ENCODE measurements around the gene GEMIN5.

GEMIN5 gene

GRCh38 chr5:154900066-154900465 is 37.9 kb downstream of the GEMIN5 start:
- no peaks in the 10 kb centered on the region for H3K27me3 ChIP-seq (replicated peaks in 2 of 5; ENCODE audit: control insufficient read depth in 4 of 5, insufficient read depth in 5 of 5, low read length in 4 of 5)
- H3K27ac ChIP-seq (ENCODE audit: insufficient read depth in 1 of 2, low read depth in 1 of 2, low read length in 2 of 2, poor library complexity in 1 of 2, severe bottlenecking in 2 of 2) = no peak overlapping the region
- CTCF ChIA-PET = interaction anchor here (1.1 to 1.3 kb wide), 3 partner anchors 9 to 17 kb away, joined by 3 read pairs; no protein-coding TSS in a partner anchor
- POLR2A ChIA-PET = no interaction called here
- no CpG with 5 or more reads among the region's 1 CpG for WGBS (ENCODE audit: insufficient coverage)
- no peak for DNase-seq
- peaks cover 11 to 90% (median 66%) of the 10 kb centered on the region in 4 experiments for H3K36me3 ChIP-seq (ENCODE audit: control insufficient read depth in 4 of 4, insufficient read depth in 4 of 4, low read length in 3 of 4)
- no peaks in the 10 kb centered on the region for H3K4me1 ChIP-seq (ENCODE audit: control extremely low read depth in 1 of 4, control insufficient read depth in 4 of 4, insufficient read depth in 4 of 4, low read length in 3 of 4)
- no peak overlapping the region for H3K4me3 ChIP-seq (ENCODE audit: control insufficient read depth in 1 of 7, extremely low read depth in 1 of 7, insufficient read depth in 4 of 7, low read depth in 2 of 7, low read length in 6 of 7)
- H3K9me3 ChIP-seq (ENCODE audit: control extremely low read depth in 1 of 5, control insufficient read depth in 4 of 5, insufficient read depth in 2 of 5, low read depth in 1 of 5, low read length in 4 of 5) = no peaks in the 10 kb centered on the region

- Histone ChIP-seq H3K4me1 (ENCODE audit: control extremely low read depth in 1 of 4, control insufficient read depth in 4 of 4, insufficient read depth in 4 of 4, low read length in 3 of 4) (no peaks in the 10 kb centered on the region), H3K4me3 (ENCODE audit: control insufficient read depth in 1 of 7, extremely low read depth in 1 of 7, insufficient read depth in 4 of 7, low read depth in 2 of 7, low read length in 6 of 7) (no peak overlapping the region), H3K36me3 (ENCODE audit: control insufficient read depth in 4 of 4, insufficient read depth in 4 of 4, low read length in 3 of 4) (peaks cover 11 to 87% (median 63%) of the 10 kb centered on the region in 4 experiments), H3K9me3 (ENCODE audit: control extremely low read depth in 1 of 5, control insufficient read depth in 4 of 5, insufficient read depth in 2 of 5, low read depth in 1 of 5, low read length in 4 of 5) (no peaks in the 10 kb centered on the region), H3K27me3 (replicated peaks in 2 of 5; ENCODE audit: control insufficient read depth in 4 of 5, insufficient read depth in 5 of 5, low read length in 4 of 5) (no peaks in the 10 kb centered on the region), H3K27ac (ENCODE audit: insufficient read depth in 1 of 2, low read depth in 1 of 2, low read length in 2 of 2, poor library complexity in 1 of 2, severe bottlenecking in 2 of 2) (no peak overlapping the region)
- CTCF ChIA-PET = no interaction called here
- POLR2A ChIA-PET = interaction anchor here (0.6 kb wide), 1 partner anchor 23 kb away, joined by 3 read pairs; no protein-coding TSS in a partner anchor
- 100% methylated on average over 6 of the region's 9 CpGs for WGBS (ENCODE audit: insufficient coverage)
- DNase-seq = no peak
Measured at GRCh38 chr5:154899151-154899816, 38.7 kb downstream of the GEMIN5 start.

- 100% methylated on average over 2 of the region's 4 CpGs for WGBS (ENCODE audit: insufficient coverage)
- no peak for DNase-seq
- H3K36me3 ChIP-seq (ENCODE audit: control insufficient read depth in 4 of 4, insufficient read depth in 4 of 4, low read length in 3 of 4) = peaks cover 10 to 89% (median 60%) of the 10 kb centered on the region in 4 experiments
- H3K9me3 ChIP-seq (ENCODE audit: control extremely low read depth in 1 of 5, control insufficient read depth in 4 of 5, insufficient read depth in 2 of 5, low read depth in 1 of 5, low read length in 4 of 5) = no peaks in the 10 kb centered on the region
- H3K27ac ChIP-seq (ENCODE audit: insufficient read depth in 1 of 2, low read depth in 1 of 2, low read length in 2 of 2, poor library complexity in 1 of 2, severe bottlenecking in 2 of 2) = no peak overlapping the region
- CTCF ChIA-PET = interaction anchor here (1.6 kb wide), 1 partner anchor 11 kb away, joined by 4 read pairs; no protein-coding TSS in a partner anchor
- no peaks in the 10 kb centered on the region for H3K4me1 ChIP-seq (ENCODE audit: control extremely low read depth in 1 of 4, control insufficient read depth in 4 of 4, insufficient read depth in 4 of 4, low read length in 3 of 4)
- H3K4me3 ChIP-seq (ENCODE audit: control insufficient read depth in 1 of 7, extremely low read depth in 1 of 7, insufficient read depth in 4 of 7, low read depth in 2 of 7, low read length in 6 of 7) = no peak overlapping the region
- POLR2A ChIA-PET = no interaction called here
- no peaks in the 10 kb centered on the region for H3K27me3 ChIP-seq (replicated peaks in 2 of 5; ENCODE audit: control insufficient read depth in 4 of 5, insufficient read depth in 5 of 5, low read length in 4 of 5)
Measured at GRCh38 chr5:154898210-154898609, 39.8 kb downstream of the GEMIN5 start.

GRCh38 chr5:154896562-154897165 is 41.3 kb downstream of the GEMIN5 start:
- H3K4me3 ChIP-seq (ENCODE audit: control insufficient read depth in 1 of 7, extremely low read depth in 1 of 7, insufficient read depth in 4 of 7, low read depth in 2 of 7, low read length in 6 of 7) = no peak overlapping the region
- no peaks in the 10 kb centered on the region for H3K27me3 ChIP-seq (replicated peaks in 2 of 5; ENCODE audit: control insufficient read depth in 4 of 5, insufficient read depth in 5 of 5, low read length in 4 of 5)
- H3K36me3 ChIP-seq (ENCODE audit: control insufficient read depth in 4 of 4, insufficient read depth in 4 of 4, low read length in 3 of 4) = peaks cover 7 to 85% (median 59%) of the 10 kb centered on the region in 4 experiments
- H3K4me1 ChIP-seq (ENCODE audit: control extremely low read depth in 1 of 4, control insufficient read depth in 4 of 4, insufficient read depth in 4 of 4, low read length in 3 of 4) = no peaks in the 10 kb centered on the region
- ChIA-PET CTCF (interaction anchor here (0.9 to 1.8 kb wide), 4 partner anchors 9 to 23 kb away, joined by 3 to 4 read pairs (median 4); no protein-coding TSS in a partner anchor), POLR2A (no interaction called here)
- no peak overlapping the region for H3K27ac ChIP-seq (ENCODE audit: insufficient read depth in 1 of 2, low read depth in 1 of 2, low read length in 2 of 2, poor library complexity in 1 of 2, severe bottlenecking in 2 of 2)
- no peak for DNase-seq
- H3K9me3 ChIP-seq (ENCODE audit: control extremely low read depth in 1 of 5, control insufficient read depth in 4 of 5, insufficient read depth in 2 of 5, low read depth in 1 of 5, low read length in 4 of 5) = no peaks in the 10 kb centered on the region

- no peak for DNase-seq
- no peaks in the 10 kb centered on the region for H3K4me1 ChIP-seq (ENCODE audit: control extremely low read depth in 1 of 4, control insufficient read depth in 4 of 4, insufficient read depth in 4 of 4, low read length in 3 of 4)
- WGBS (ENCODE audit: insufficient coverage) = 96% methylated on average over 9 of the region's 14 CpGs
- peaks cover 13 to 85% (median 60%) of the 10 kb centered on the region in 4 experiments for H3K36me3 ChIP-seq (ENCODE audit: control insufficient read depth in 4 of 4, insufficient read depth in 4 of 4, low read length in 3 of 4)
- POLR2A ChIA-PET = no interaction called here
- H3K9me3 ChIP-seq (ENCODE audit: control extremely low read depth in 1 of 5, control insufficient read depth in 4 of 5, insufficient read depth in 2 of 5, low read depth in 1 of 5, low read length in 4 of 5) = no peaks in the 10 kb centered on the region
- no peaks in the 10 kb centered on the region for H3K27me3 ChIP-seq (replicated peaks in 2 of 5; ENCODE audit: control insufficient read depth in 4 of 5, insufficient read depth in 5 of 5, low read length in 4 of 5)
- no peak overlapping the region for H3K27ac ChIP-seq (ENCODE audit: insufficient read depth in 1 of 2, low read depth in 1 of 2, low read length in 2 of 2, poor library complexity in 1 of 2, severe bottlenecking in 2 of 2)
- no peak overlapping the region for H3K4me3 ChIP-seq (ENCODE audit: control insufficient read depth in 1 of 7, extremely low read depth in 1 of 7, insufficient read depth in 4 of 7, low read depth in 2 of 7, low read length in 6 of 7)
- CTCF ChIA-PET = interaction anchor here (1.0 to 1.8 kb wide), 2 partner anchors 10 to 13 kb away, joined by 3 to 4 read pairs; no protein-coding TSS in a partner anchor
Measured at GRCh38 chr5:154895606-154896561, 42.1 kb downstream of the GEMIN5 start.

- no peak overlapping the region for H3K4me3 ChIP-seq (ENCODE audit: control insufficient read depth in 1 of 7, extremely low read depth in 1 of 7, insufficient read depth in 4 of 7, low read depth in 2 of 7, low read length in 6 of 7)
- ChIA-PET POLR2A (interaction anchor here (0.6 kb wide), 1 partner anchor 29 kb away, joined by 4 read pairs; no protein-coding TSS in a partner anchor), CTCF (interaction anchor here (0.7 to 2.3 kb wide), 3 partner anchors 11 to 24 kb away, joined by 3 to 8 read pairs (median 3); no protein-coding TSS in a partner anchor)
- peaks cover 13 to 84% (median 55%) of the 10 kb centered on the region in 4 experiments for H3K36me3 ChIP-seq (ENCODE audit: control insufficient read depth in 4 of 4, insufficient read depth in 4 of 4, low read length in 3 of 4)
- 100% methylated on average over 1 of the region's 5 CpGs for WGBS (ENCODE audit: insufficient coverage)
- H3K9me3 ChIP-seq (ENCODE audit: control extremely low read depth in 1 of 5, control insufficient read depth in 4 of 5, insufficient read depth in 2 of 5, low read depth in 1 of 5, low read length in 4 of 5) = peaks cover 0 to 4% (median 1%) of the 10 kb centered on the region in 5 experiments
- no peak overlapping the region for H3K27ac ChIP-seq (ENCODE audit: insufficient read depth in 1 of 2, low read depth in 1 of 2, low read length in 2 of 2, poor library complexity in 1 of 2, severe bottlenecking in 2 of 2)
- no peak for DNase-seq
- no peaks in the 10 kb centered on the region for H3K27me3 ChIP-seq (replicated peaks in 2 of 5; ENCODE audit: control insufficient read depth in 4 of 5, insufficient read depth in 5 of 5, low read length in 4 of 5)
- no peaks in the 10 kb centered on the region for H3K4me1 ChIP-seq (ENCODE audit: control extremely low read depth in 1 of 4, control insufficient read depth in 4 of 4, insufficient read depth in 4 of 4, low read length in 3 of 4)
Measured at GRCh38 chr5:154893381-154893780, 44.6 kb downstream of the GEMIN5 start.

All from common myeloid progenitor, CD34-positive (primary cell).